B cell (primary cell): Measurements from ENCODE around the gene PROCA1. TPM values are rescaled to one million over a fixed set of nuclear protein-coding genes. Genes with fewer than 3 reads are reported as not detected.

Experiments used
- ATAC-seq: fragments of 200-7000 bp; cut with Tn5 transposase; one replicate; pipeline ENCODE4 v1.10.0; 2021; ENCODE audit warnings: low read depth, mild to moderate bottlenecking, moderate number of reproducible peaks, moderate library complexity
- CTCF ChIA-PET: fragments of 350-600 bp; sonication (Branson Sonifier 250); formaldehyde crosslinking; loops from one replicate; lab custom pipeline; 2021; ENCODE audit warnings: antibody characterized with exemption, inconsistent platforms; lab: Charles Lee
- POLR2A ChIA-PET: fragments of 350-600 bp; sonication (Branson Sonifier 250); formaldehyde crosslinking; loops from one replicate; lab custom pipeline; 2021; ENCODE audit warnings: antibody characterized with exemption; lab: Charles Lee
- DNase-seq: peaks from one replicate; pipeline ENCODE4 v3.0.0; 2013
- H2AFZ ChIP-seq: 2 replicates; pipeline ENCODE4 v1.6.1; 2012; ENCODE audit warnings: mild to moderate bottlenecking, low read depth, low read length; ENCODE audit not compliant: insufficient read depth, poor library complexity, severe bottlenecking
- H3K27ac ChIP-seq, 2 donors: 1 replicate in 1 of 2; 2 replicates in 1 of 2; pipeline ENCODE4 v1.5.1; 2012 to 2013; ENCODE audit warnings: low read length in 2 of 2, mild to moderate bottlenecking in 2 of 2, moderate library complexity in 1 of 2
- H3K27me3 ChIP-seq, 4 experiments: fragments of 200-600 bp in 1 of 4; sonication (generic) in 1 of 4; replicated peaks in 1 of 4; 1 replicate in 2 of 4; 2 replicates in 2 of 4; pipeline versions ENCODE4 v1.6.1 to v1.7.0; 2013 to 2016; ENCODE audit warnings: low read length in 3 of 4, mild to moderate bottlenecking in 2 of 4, mixed read lengths in 1 of 4, moderate library complexity in 1 of 4; ENCODE audit not compliant: insufficient read depth in 4 of 4, control insufficient read depth in 3 of 4; ENCODE audit errors: control extremely low read depth in 1 of 4
- H3K36me3 ChIP-seq, 2 experiments: replicated peaks in 1 of 2; 1 replicate in 1 of 2; 2 replicates in 1 of 2; pipeline versions ENCODE4 v1.6.1 to v1.7.1; 2013; ENCODE audit warnings: low read length in 1 of 2; ENCODE audit not compliant: insufficient read depth in 2 of 2, control insufficient read depth in 1 of 2; ENCODE audit errors: control extremely low read depth in 1 of 2, extremely low read depth in 1 of 2
- H3K4me1 ChIP-seq, 2 donors: fragments of 200-600 bp in 1 of 2; sonication (generic) in 1 of 2; 1 replicate in 1 of 2; 2 replicates in 1 of 2; pipeline versions ENCODE4 v1.5.1 to v1.6.1; 2013 to 2017; ENCODE audit warnings: low read length in 2 of 2; ENCODE audit not compliant: control insufficient read depth in 2 of 2, insufficient read depth in 2 of 2
- H3K4me2 ChIP-seq: replicated peaks from 2 replicates; pipeline ENCODE3; 2012; ENCODE audit warnings: mild to moderate bottlenecking, low read depth, low read length; ENCODE audit not compliant: poor library complexity, severe bottlenecking
- H3K4me3 ChIP-seq, 5 experiments: fragments of 200-600 bp in 1 of 5; sonication (generic) in 1 of 5; 1 replicate in 3 of 5; 2 replicates in 2 of 5; pipeline versions ENCODE4 v1.5.1 to v1.7.0; 2011 to 2016; ENCODE audit warnings: low read length in 4 of 5, mild to moderate bottlenecking in 4 of 5, low read depth in 2 of 5, control low read depth in 1 of 5, moderate library complexity in 1 of 5; ENCODE audit not compliant: insufficient read depth in 1 of 5; ENCODE audit errors: control extremely low read depth in 1 of 5, extremely low read depth in 1 of 5
- H3K79me2 ChIP-seq: fragments of 200-600 bp; sonication (generic); one replicate; pipeline ENCODE4 v1.6.0; 2016; ENCODE audit warnings: low read length; ENCODE audit not compliant: control insufficient read depth, insufficient read depth
- H3K9ac ChIP-seq: fragments of 200-600 bp; sonication (generic); 2 replicates; pipeline ENCODE4 v1.6.1; 2017; ENCODE audit warnings: mild to moderate bottlenecking, low read length, moderate library complexity
- H3K9me3 ChIP-seq, 3 donors: one replicate each; pipeline versions ENCODE4 v1.6.1 to v1.7.1; 2013; ENCODE audit warnings: low read length in 2 of 3; ENCODE audit not compliant: control insufficient read depth in 2 of 3, insufficient read depth in 1 of 3; ENCODE audit errors: control extremely low read depth in 1 of 3
- H4K20me1 ChIP-seq: 2 replicates; pipeline ENCODE4 v1.6.0; 2012; ENCODE audit warnings: mild to moderate bottlenecking, low read length; ENCODE audit not compliant: insufficient read depth, control insufficient read depth, poor library complexity, severe bottlenecking
- H3K27ac Mint-ChIP-seq: one replicate; pipeline ENCODE4 v1.8.0; 2021; ENCODE audit warnings: mixed read lengths
- H3K27me3 Mint-ChIP-seq: one replicate; pipeline ENCODE4 v1.8.0; 2021; ENCODE audit warnings: mixed read lengths
- H3K4me1 Mint-ChIP-seq: one replicate; pipeline ENCODE4 v1.8.0; 2021; ENCODE audit warnings: mixed read lengths
- H3K4me3 Mint-ChIP-seq: one replicate; pipeline ENCODE4 v1.8.0; 2021; ENCODE audit warnings: mixed read lengths
- H3K9me3 Mint-ChIP-seq: one replicate; pipeline ENCODE4 v1.8.0; 2022; ENCODE audit warnings: mixed read lengths; ENCODE audit not compliant: insufficient read depth
- CTCF ChIP-seq: fragments of 200-600 bp; IDR thresholded peaks from one replicate; pipeline ENCODE4 v1.8.0; 2022; ENCODE audit warnings: antibody characterized with exemption, mild to moderate bottlenecking
- EZH2 ChIP-seq: IDR thresholded peaks from 2 replicates; pipeline ENCODE4 v1.6.1; 2012; ENCODE audit warnings: borderline replicate concordance, low read depth, mild to moderate bottlenecking, moderate library complexity, low read length; ENCODE audit not compliant: insufficient read depth, poor library complexity, severe bottlenecking
- WGBS: methylation state at CpG from one replicate; pipeline ENCODE4 v1.1.5; 2013; ENCODE audit warnings: missing lambda C conversion rate; ENCODE audit not compliant: insufficient coverage; 5-methylcytosine and 5-hydroxymethylcytosine counted together
- intact Hi-C: fragments of 100-400 bp; cut with micrococcal nuclease; formaldehyde crosslinking; loops from one replicate; pipeline ENCODE4 v1.10.0; 2022
- polyA plus RNA-seq: library from polyadenylated mRNA; depleted of rRNA; stranded (reverse); fragments of >200 nt; gene quantifications from 2 replicates; pipeline ENCODE4 v1.2.3, GENCODE V29; 2012
- total RNA-seq, 2 donors: library from RNA; stranded (reverse); fragments of 120-200 nt in 1 of 2; gene quantifications; 1 replicate in 1 of 2; 2 replicates in 1 of 2; pipeline versions ENCODE4 v1.2.3 to v1.2.4, GENCODE V29; 2013 to 2022

The PROCA1 gene
- total and polyA plus RNA-seq, 2 donors (not counting 1 experiment from before 2014, with no cell fraction given) = 7.4 to 26.8 TPM

- H3K4me3 Mint-ChIP-seq = no peak overlapping the region
- H3K27me3 Mint-ChIP-seq = no peaks in the 10 kb centered on the region
- H3K79me2 ChIP-seq = peaks cover 48% of the 10 kb centered on the region
- peaks cover 29% of the 10 kb centered on the region for H3K4me1 Mint-ChIP-seq
- H3K27ac Mint-ChIP-seq = no peak overlapping the region
- peaks cover 0 to 53% of the 10 kb centered on the region in 2 experiments for H3K36me3 ChIP-seq
- no peak overlapping the region for H2AFZ ChIP-seq
- H3K27ac ChIP-seq = no peak overlapping the region
- no peak for DNase-seq
- H3K9me3 ChIP-seq = no peaks in the 10 kb centered on the region
- no peak overlapping the region for H3K9ac ChIP-seq
- H3K4me2 ChIP-seq = no peak overlapping the region
- POLR2A ChIA-PET = interaction anchor here (0.6 to 16.2 kb wide), 7 partner anchors 11 to 200 kb away, joined by 3 to 511 read pairs (median 4); partner anchors contain the start of genes NEK8 and TLCD1
- 100% methylated on average over 6 of the region's 10 CpGs for WGBS
- no peaks in the 10 kb centered on the region for H3K9me3 Mint-ChIP-seq
- no peak for TF ChIP-seq EZH2
- no peak for TF ChIP-seq CTCF
- CTCF ChIA-PET = interaction anchor here (0.7 to 18.9 kb wide), 6 partner anchors 10 to 214 kb away, joined by 3 to 1020 read pairs (median 20); partner anchors contain the start of genes DHRS13, NEK8, RPL23A and TLCD1
- ATAC-seq = no peak
- H3K4me1 ChIP-seq = peaks cover 18 to 20% of the 10 kb centered on the region in 2 donors
- intact Hi-C loops = loop anchor here (5.0 kb wide), 1 partner anchor 34 kb away; the partner anchor contains the start of genes RAB34 and RPL23A
- H4K20me1 ChIP-seq = peaks cover 57% of the 10 kb centered on the region
- no peaks in the 10 kb centered on the region for H3K27me3 ChIP-seq
- H3K4me3 ChIP-seq = no peak overlapping the region
Measured at GRCh38 chr17:28751600-28752366, 40.1 kb upstream of the PROCA1 start.
